Measurements from ENCODE around the gene TSPAN2. TPM values are rescaled to one million over a fixed set of nuclear protein-coding genes. Genes with fewer than 3 reads are reported as not detected.

TSPAN2 gene
- total and polyA plus RNA-seq, 11 donors = 2.8 to 10.6 (median 7.1) TPM

DNA sequence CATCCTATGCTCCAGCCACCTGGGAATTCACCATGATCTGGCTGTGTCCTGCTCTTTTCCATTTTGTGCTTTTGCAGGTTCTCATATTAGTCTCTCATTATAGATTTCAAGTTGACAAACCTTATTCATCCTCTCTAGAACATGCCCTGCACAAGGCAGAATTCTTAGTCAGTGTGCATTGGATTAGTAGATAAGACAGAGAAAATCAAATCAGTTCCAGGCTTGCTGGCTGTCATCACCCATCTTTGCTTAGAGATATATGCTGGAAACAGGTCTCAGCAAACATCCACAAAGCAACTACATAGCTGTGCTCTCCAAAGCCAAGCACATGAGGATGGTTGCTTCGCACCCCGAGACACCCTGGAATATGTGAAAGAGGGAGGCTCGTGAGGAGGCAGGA, 24.8 kb downstream of the TSPAN2 start:
- Histone ChIP-seq H3K4me3 (no peak overlapping the region), H3K27ac (no peak overlapping the region), H3K36me3 (no peaks in the 10 kb centered on the region), H3K4me1 (peaks cover 0 to 22% (median under 1%) of the 10 kb centered on the region in 12 donors), H3K27me3 (no peaks in the 10 kb centered on the region), H3K9me3 (no peaks in the 10 kb centered on the region)
- intact Hi-C loops (cut with DNase I) = no loop called here
- no peak for ATAC-seq
- no peak for DNase-seq
- WGBS, 4 donors = 64 to 85% (median 76%) methylated on average over 3 of the region's 3 CpGs
- no peak for TF ChIP-seq POLR2A (IDR thresholded peaks at IDR 0.05)
- TF ChIP-seq, protein P1, sequence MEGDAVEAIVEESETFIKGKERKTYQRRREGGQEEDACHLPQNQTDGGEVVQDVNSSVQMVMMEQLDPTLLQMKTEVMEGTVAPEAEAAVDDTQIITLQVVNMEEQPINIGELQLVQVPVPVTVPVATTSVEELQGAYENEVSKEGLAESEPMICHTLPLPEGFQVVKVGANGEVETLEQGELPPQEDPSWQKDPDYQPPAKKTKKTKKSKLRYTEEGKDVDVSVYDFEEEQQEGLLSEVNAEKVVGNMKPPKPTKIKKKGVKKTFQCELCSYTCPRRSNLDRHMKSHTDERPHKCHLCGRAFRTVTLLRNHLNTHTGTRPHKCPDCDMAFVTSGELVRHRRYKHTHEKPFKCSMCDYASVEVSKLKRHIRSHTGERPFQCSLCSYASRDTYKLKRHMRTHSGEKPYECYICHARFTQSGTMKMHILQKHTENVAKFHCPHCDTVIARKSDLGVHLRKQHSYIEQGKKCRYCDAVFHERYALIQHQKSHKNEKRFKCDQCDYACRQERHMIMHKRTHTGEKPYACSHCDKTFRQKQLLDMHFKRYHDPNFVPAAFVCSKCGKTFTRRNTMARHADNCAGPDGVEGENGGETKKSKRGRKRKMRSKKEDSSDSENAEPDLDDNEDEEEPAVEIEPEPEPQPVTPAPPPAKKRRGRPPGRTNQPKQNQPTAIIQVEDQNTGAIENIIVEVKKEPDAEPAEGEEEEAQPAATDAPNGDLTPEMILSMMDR (IDR thresholded peaks at IDR 0.05) = no peak

DNA sequence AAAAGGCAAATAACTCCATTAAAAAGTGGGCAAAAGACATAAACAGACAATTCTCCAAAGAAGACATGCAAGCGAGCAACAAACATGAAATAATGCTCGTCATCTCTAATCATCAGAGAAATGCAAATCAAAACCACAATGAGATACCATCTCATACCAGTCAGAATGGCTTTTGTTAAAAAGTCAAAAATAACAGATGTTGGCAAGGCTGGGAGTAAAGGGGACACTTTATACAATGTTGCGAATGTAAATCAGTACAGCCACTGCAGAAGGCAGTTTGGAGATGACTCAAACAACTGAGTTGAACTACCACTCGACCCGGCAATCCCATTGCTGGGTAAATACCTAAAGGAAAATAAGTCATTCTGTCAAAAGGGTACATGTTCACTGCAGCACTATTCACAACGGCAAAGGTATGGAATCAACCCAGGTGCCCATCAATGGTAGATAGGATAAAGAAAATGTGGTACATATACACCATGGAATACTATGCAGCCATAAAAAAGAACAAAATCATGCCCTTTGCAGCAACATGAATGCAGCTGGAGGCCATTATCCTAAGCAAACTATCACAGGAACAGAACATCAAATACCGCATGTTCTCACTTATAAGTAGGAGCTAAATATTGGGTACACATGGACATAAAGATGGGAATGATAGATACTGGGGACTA, 25.9 kb downstream of the TSPAN2 start:
- H3K27me3 ChIP-seq = no peaks in the 10 kb centered on the region
- no peak overlapping the region for H3K4me3 ChIP-seq
- H3K36me3 ChIP-seq = no peaks in the 10 kb centered on the region
- DNase-seq = no peak
- H3K4me1 ChIP-seq = peaks cover 0 to 22% (median 0%) of the 10 kb centered on the region in 12 donors
- WGBS, 4 donors = 88 to 89% (median 88%) methylated on average over 7 of the region's 7 CpGs
- TF ChIP-seq, protein P1 (IDR thresholded peaks at IDR 0.05) = no peak
- TF ChIP-seq POLR2A (IDR thresholded peaks at IDR 0.05) = no peak
- intact Hi-C loops (cut with DNase I) = no loop called here
- ATAC-seq = no peak
- H3K9me3 ChIP-seq = no peaks in the 10 kb centered on the region
- peak overlapping the region in 10 of 12 donors; percentile 22 to 70 (median 53) for H3K27ac ChIP-seq

DNA sequence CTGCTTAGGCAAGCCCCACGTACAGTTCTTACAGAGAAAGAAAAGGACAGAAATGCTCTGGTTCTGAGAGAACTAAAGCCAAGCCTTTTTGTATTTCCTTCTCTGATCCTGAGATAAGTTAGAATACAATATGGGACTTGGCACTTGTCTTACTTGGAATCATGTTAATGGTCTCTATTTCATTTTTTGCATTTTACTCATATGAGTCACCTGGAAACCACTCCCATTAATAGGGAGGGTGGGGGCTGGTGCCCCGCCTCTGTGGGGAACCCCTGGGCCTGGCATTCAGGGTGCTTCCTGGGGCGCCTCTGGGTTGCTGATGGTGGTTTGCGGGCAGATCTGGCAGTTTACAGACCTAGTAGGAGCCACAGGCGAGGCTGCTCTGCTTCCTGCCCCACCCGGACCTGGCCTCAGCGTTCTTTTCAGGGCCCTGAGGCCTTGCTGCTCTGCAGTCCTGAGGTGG, 26.7 kb downstream of the TSPAN2 start:
- peaks cover 0 to under 1% (median 0%) of the 10 kb centered on the region in 9 donors for H3K36me3 ChIP-seq
- ATAC-seq = peak; percentile 56 to 84 (median 78)
- TF ChIP-seq, protein P1 (IDR thresholded peaks at IDR 0.05) = no peak
- no peak for TF ChIP-seq POLR2A (IDR thresholded peaks at IDR 0.05)
- H3K4me3 ChIP-seq = no peak overlapping the region
- peak overlapping the region in 10 of 12 donors; percentile 37 to 70 (median 53) for H3K27ac ChIP-seq
- H3K27me3 ChIP-seq = no peaks in the 10 kb centered on the region
- WGBS, 4 donors = 53 to 77% (median 62%) methylated on average over 7 of the region's 7 CpGs
- intact Hi-C loops (cut with DNase I) = no loop called here
- peaks cover 0 to 22% (median 0%) of the 10 kb centered on the region in 12 donors for H3K4me1 ChIP-seq
- no peaks in the 10 kb centered on the region for H3K9me3 ChIP-seq
- DNase-seq = peak; percentile 44 to 75 (median 59)

DNA sequence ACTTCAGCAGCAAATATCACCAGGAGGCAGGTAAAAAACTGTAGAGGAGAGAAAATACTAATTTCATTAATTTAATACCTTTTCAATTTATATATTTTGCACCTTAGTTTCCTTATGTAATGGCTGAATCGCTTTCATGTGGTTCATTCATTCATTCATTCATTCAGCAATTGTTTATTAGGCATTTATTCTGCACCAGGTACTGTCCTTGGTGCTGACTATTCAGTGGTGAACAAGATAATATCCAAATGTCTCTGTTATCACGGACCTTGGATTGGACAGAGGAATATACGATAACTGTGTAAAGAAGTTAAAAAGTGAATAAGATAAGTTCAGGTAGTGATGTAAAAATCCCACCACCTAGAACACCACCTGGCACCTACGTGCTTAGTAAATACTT, 28.8 kb downstream of the TSPAN2 start:
- no peak overlapping the region for H3K4me3 ChIP-seq
- H3K4me1 ChIP-seq = peaks cover 0 to 22% (median 0%) of the 10 kb centered on the region in 12 donors
- TF ChIP-seq, protein P1 (IDR thresholded peaks at IDR 0.05) = no peak
- no peak for TF ChIP-seq POLR2A (IDR thresholded peaks at IDR 0.05)
- ATAC-seq (no peak), DNase-seq (no peak)
- H3K36me3 ChIP-seq = peaks cover 0 to 10% (median 0%) of the 10 kb centered on the region in 9 donors
- no peaks in the 10 kb centered on the region for H3K9me3 ChIP-seq
- no peak overlapping the region for H3K27ac ChIP-seq
- no peaks in the 10 kb centered on the region for H3K27me3 ChIP-seq
- intact Hi-C loops (cut with DNase I) = no loop called here
- WGBS, 4 donors = 62 to 68% (median 64%) methylated on average over 4 of the region's 4 CpGs

Data from heart left ventricle (tissue), 16 donors.